Breast epithelium (tissue), 3 donors: ENCODE results near the gene PFDN1.

Source experiments
- CTCF ChIP-seq, 3 donors: fragments of 450-650 bp; IDR thresholded peaks; one replicate each; pipeline ENCODE4 v1.5.1; 2016 to 2017; ENCODE audit warnings: antibody characterized with exemption in 3 of 3, mild to moderate bottlenecking in 3 of 3, moderate library complexity in 3 of 3
- POLR2A ChIP-seq: fragments of 450-650 bp; IDR thresholded peaks from one replicate; pipeline ENCODE4 v1.6.1; 2016; ENCODE audit warnings: antibody characterized with exemption, mild to moderate bottlenecking, moderate library complexity

GRCh38 chr5:140311011-140311467 is 8.1 kb upstream of the PFDN1 start:
- TF ChIP-seq POLR2A (no peak), CTCF (IDR thresholded peaks at IDR 0.05) (no peak)
